Endothelial cell of umbilical vein (primary cell): ENCODE measurements around the gene H1-8. TPM values are rescaled to one million over a fixed set of nuclear protein-coding genes. Genes with fewer than 3 reads are reported as not detected.

Experiments used
- BruUV-seq: library from RNA; stranded (reverse); fragments of 400-500 nt; replicated peaks from 2 replicates; lab custom pipeline; 2021; lab: Mats Ljungman, UMichigan
- CTCF ChIA-PET: fragments of 300-600, 350-600 bp; sonication (Branson Sonifier 250); formaldehyde crosslinking; loops from one replicate; lab custom pipeline; 2021; ENCODE audit warnings: antibody characterized with exemption, inconsistent platforms; lab: Charles Lee
- POLR2A ChIA-PET: fragments of 300-600, 350-600 bp; sonication (Branson Sonifier 250); formaldehyde crosslinking; loops from one replicate; lab custom pipeline; 2021; ENCODE audit warnings: antibody characterized with exemption, inconsistent platforms; lab: Charles Lee
- DNase-seq: peaks from one replicate; pipeline ENCODE4 v3.0.0-alpha.2; 2011; ENCODE audit warnings: low read depth, low spot score
- FAIRE-seq: peaks from 2 replicates; lab custom pipeline; 2011; peaks lifted over from hg19 to GRCh38; lab: Jason Lieb, UNC
- H2AFZ ChIP-seq: 2 replicates; pipeline ENCODE4 v1.6.0; 2012; ENCODE audit warnings: low read depth, low read length, control low read depth, inconsistent platforms
- H3K27ac ChIP-seq: 2 replicates; pipeline ENCODE4 v1.5.1; 2011; ENCODE audit warnings: low read depth, mild to moderate bottlenecking, control low read depth, low read length, moderate library complexity; ENCODE audit not compliant: insufficient read depth
- H3K27me3 ChIP-seq, 2 experiments: 2 replicates each; pipeline versions ENCODE4 v1.6.0 to v1.6.1; 2011; ENCODE audit warnings: low read length in 2 of 2, mixed read lengths in 1 of 2; ENCODE audit not compliant: control insufficient read depth in 2 of 2, insufficient read depth in 2 of 2
- H3K36me3 ChIP-seq, 2 experiments: 2 replicates in 1 of 2; 3 replicates in 1 of 2; pipeline ENCODE4 v1.5.1; 2011; ENCODE audit warnings: low read length in 2 of 2, mild to moderate bottlenecking in 1 of 2, moderate library complexity in 1 of 2; ENCODE audit not compliant: control insufficient read depth in 2 of 2, insufficient read depth in 2 of 2; ENCODE audit errors: extremely low read depth in 1 of 2
- H3K4me1 ChIP-seq: 3 replicates; pipeline ENCODE4 v1.5.1; 2011; ENCODE audit warnings: mild to moderate bottlenecking, low read length; ENCODE audit not compliant: control insufficient read depth, insufficient read depth; ENCODE audit errors: extremely low read depth
- H3K4me2 ChIP-seq: 2 replicates; pipeline ENCODE4 v1.6.1; 2011; ENCODE audit warnings: low read length, control low read depth, mixed read lengths; ENCODE audit not compliant: insufficient read depth
- H3K4me3 ChIP-seq, 3 experiments: fragments of 200-600 bp in 1 of 3; sonication (generic), shearing (Covaris generic) in 1 of 3; replicated peaks in 1 of 3; 2 replicates each; pipeline ENCODE4 v1.5.1; 2011 to 2016; ENCODE audit warnings: control low read depth in 3 of 3, low read length in 3 of 3, mild to moderate bottlenecking in 2 of 3, inconsistent platforms in 1 of 3, low read depth in 1 of 3, moderate library complexity in 1 of 3; ENCODE audit not compliant: insufficient read depth in 1 of 3
- H3K79me2 ChIP-seq: 2 replicates; pipeline ENCODE4 v1.6.0; 2012; ENCODE audit warnings: low read length, inconsistent platforms; ENCODE audit not compliant: control insufficient read depth, insufficient read depth
- H3K9ac ChIP-seq: replicated peaks from 2 replicates; pipeline ENCODE3; 2011; ENCODE audit warnings: low read length, control low read depth; ENCODE audit not compliant: insufficient read depth; ENCODE audit errors: extremely low read depth
- H3K9me1 ChIP-seq: replicated peaks from 3 replicates; pipeline ENCODE4 v1.6.0; 2011; ENCODE audit warnings: mild to moderate bottlenecking, low read length; ENCODE audit not compliant: control insufficient read depth, insufficient read depth; ENCODE audit errors: extremely low read depth
- H3K9me3 ChIP-seq: replicated peaks from 2 replicates; pipeline ENCODE4 v1.5.1; 2012; ENCODE audit warnings: low read length, inconsistent platforms; ENCODE audit not compliant: control insufficient read depth, insufficient read depth
- H4K20me1 ChIP-seq: replicated peaks from 2 replicates; pipeline ENCODE3; 2011; ENCODE audit warnings: mild to moderate bottlenecking, low read length; ENCODE audit not compliant: control insufficient read depth, insufficient read depth; ENCODE audit errors: extremely low read depth
- EZH2 ChIP-seq: IDR thresholded peaks from 2 replicates; pipeline ENCODE4 v1.6.1; 2012; ENCODE audit warnings: borderline replicate concordance, low read depth, mild to moderate bottlenecking, moderate library complexity, low read length, inconsistent platforms; ENCODE audit not compliant: severe bottlenecking
- FOS ChIP-seq: IDR thresholded peaks from 2 replicates; pipeline ENCODE4 v1.6.1; 2011; ENCODE audit warnings: mild to moderate bottlenecking, low read length, moderate library complexity, borderline replicate concordance; ENCODE audit not compliant: insufficient read depth
- GATA2 ChIP-seq: IDR thresholded peaks from 2 replicates; pipeline ENCODE4 v1.7.0; 2011; ENCODE audit warnings: low read depth, mild to moderate bottlenecking, moderate library complexity, mixed read lengths, low read length; ENCODE audit not compliant: insufficient read length, insufficient read depth
- JUN ChIP-seq: IDR thresholded peaks from 2 replicates; pipeline ENCODE4 v1.6.1; 2011; ENCODE audit warnings: borderline replicate concordance, low read depth; ENCODE audit not compliant: insufficient read length, insufficient read depth
- MYC ChIP-seq: IDR thresholded peaks from one replicate; pipeline ENCODE4 v1.6.1; 2011; ENCODE audit warnings: mild to moderate bottlenecking, low read depth, low read length
- POLR2A ChIP-seq: IDR thresholded peaks from 2 replicates; pipeline ENCODE4 v1.6.1; 2012; ENCODE audit warnings: low read depth, mild to moderate bottlenecking, control low read depth, low read length
- POLR2AphosphoS5 ChIP-seq: IDR thresholded peaks from 2 replicates; pipeline ENCODE4 v1.6.1; 2012; ENCODE audit warnings: low read depth, mild to moderate bottlenecking, control low read depth, low read length, moderate library complexity; ENCODE audit not compliant: insufficient read depth
- dilution Hi-C: fragments of 300-500 bp; cut with MboI; formaldehyde crosslinking; loops from one replicate; pipeline ENCODE4 v1.15.0; 2019; ENCODE audit warnings: low sequenced_read_pairs; ENCODE audit not compliant: extremely low pct_ligation_motif_present
- intact Hi-C: fragments of 100-400 bp; cut with micrococcal nuclease; formaldehyde crosslinking; loops from one replicate; pipeline ENCODE4 v1.10.0; 2022
- polyA plus RNA-seq, 4 experiments: library from polyadenylated mRNA; depleted of rRNA in 3 of 4; stranded (reverse) in 3 of 4; unstranded in 1 of 4; fragments of >200 nt; gene quantifications; 2 replicates each; pipeline versions ENCODE4 v1.2.1 to v1.2.3, GENCODE V29; 2011 to 2012; ENCODE audit warnings: missing spikeins in 1 of 4
- total RNA-seq: library from RNA; stranded (reverse); gene quantifications from 2 replicates; pipeline ENCODE4 v1.2.3, GENCODE V29; 2021
- TF ChIP-seq, protein P1 (sequence below), 2 donors: IDR thresholded peaks; 1 replicate in 1 of 2; 2 replicates in 1 of 2; pipeline ENCODE4 v1.5.1; 2011; ENCODE audit warnings: low read length in 2 of 2, mild to moderate bottlenecking in 2 of 2, moderate library complexity in 2 of 2, control low read depth in 1 of 2, inconsistent platforms in 1 of 2, low read depth in 1 of 2; ENCODE audit not compliant: insufficient read depth in 1 of 2; ENCODE audit errors: extremely low read depth in 1 of 2
- TF ChIP-seq, protein P2 (sequence below): IDR thresholded peaks from 2 replicates; pipeline ENCODE4 v1.6.1; 2011; ENCODE audit not compliant: insufficient read depth, insufficient read length

H1-8 gene
- total and polyA plus RNA-seq, 2 donors (not counting 3 experiments of a cell fraction or from before 2014, with no cell fraction given) = not detected

DNA sequence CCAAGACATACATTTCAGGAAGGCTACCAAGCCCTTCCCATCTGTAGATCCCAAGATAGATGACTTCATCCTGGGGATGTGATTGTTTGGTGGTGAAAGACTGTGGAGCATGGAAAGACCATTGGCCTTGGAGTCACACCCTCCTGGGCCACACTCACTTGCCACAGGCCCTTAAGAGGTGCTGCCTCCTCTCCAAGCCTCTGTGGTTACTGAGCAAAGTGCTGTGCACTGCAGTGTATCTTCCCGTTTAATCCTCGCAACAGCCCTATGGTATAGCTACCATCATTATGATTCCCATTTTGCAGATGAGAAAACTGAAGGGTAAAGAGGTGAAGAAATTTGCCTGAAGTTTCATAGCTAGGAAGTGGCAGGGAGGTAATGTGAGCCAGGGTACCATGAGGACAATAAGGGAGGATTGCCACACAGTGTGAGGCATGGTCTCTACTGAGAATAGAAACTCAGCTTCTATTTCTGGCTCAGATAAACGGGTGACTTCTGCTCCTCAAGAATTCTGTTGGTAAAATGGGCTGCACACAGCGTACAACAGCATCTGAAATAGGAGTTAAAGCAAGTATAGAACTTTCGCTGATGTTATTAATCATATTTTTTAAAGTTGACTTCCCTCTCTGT lies 38.4 kb upstream of the H1-8 start:
- H3K27ac ChIP-seq = no peak overlapping the region
- POLR2A ChIA-PET = no interaction called here
- FAIRE-seq = no peak

More for the DNA sequence above, 38.4 kb upstream of the H1-8 start:
- Histone ChIP-seq H3K4me2 (no peak overlapping the region), H3K4me1 (peaks cover 13% of the 10 kb centered on the region), H3K4me3 (no peak overlapping the region), H3K9ac (no peak overlapping the region), H3K9me1 (no peaks in the 10 kb centered on the region), H3K27me3 (no peaks in the 10 kb centered on the region), H2AFZ (no peak overlapping the region), H3K9me3 (no peaks in the 10 kb centered on the region), H3K79me2 (no peaks in the 10 kb centered on the region), H4K20me1 (no peaks in the 10 kb centered on the region), H3K36me3 (peaks cover 0 to 11% of the 10 kb centered on the region in 2 experiments)
- DNase-seq = no peak
- TF ChIP-seq GATA2 (no peak), FOS (no peak), POLR2AphosphoS5 (no peak), EZH2 (no peak), POLR2A (no peak), MYC (no peak), JUN (no peak)
- TF ChIP-seq, protein P1, sequence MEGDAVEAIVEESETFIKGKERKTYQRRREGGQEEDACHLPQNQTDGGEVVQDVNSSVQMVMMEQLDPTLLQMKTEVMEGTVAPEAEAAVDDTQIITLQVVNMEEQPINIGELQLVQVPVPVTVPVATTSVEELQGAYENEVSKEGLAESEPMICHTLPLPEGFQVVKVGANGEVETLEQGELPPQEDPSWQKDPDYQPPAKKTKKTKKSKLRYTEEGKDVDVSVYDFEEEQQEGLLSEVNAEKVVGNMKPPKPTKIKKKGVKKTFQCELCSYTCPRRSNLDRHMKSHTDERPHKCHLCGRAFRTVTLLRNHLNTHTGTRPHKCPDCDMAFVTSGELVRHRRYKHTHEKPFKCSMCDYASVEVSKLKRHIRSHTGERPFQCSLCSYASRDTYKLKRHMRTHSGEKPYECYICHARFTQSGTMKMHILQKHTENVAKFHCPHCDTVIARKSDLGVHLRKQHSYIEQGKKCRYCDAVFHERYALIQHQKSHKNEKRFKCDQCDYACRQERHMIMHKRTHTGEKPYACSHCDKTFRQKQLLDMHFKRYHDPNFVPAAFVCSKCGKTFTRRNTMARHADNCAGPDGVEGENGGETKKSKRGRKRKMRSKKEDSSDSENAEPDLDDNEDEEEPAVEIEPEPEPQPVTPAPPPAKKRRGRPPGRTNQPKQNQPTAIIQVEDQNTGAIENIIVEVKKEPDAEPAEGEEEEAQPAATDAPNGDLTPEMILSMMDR (IDR thresholded peaks at IDR 0.05; ENCODE audit: extremely low read depth in 1 of 2, insufficient read depth in 1 of 2, low read depth in 1 of 2, low read length in 2 of 2) = no peak
- TF ChIP-seq, protein P2, sequence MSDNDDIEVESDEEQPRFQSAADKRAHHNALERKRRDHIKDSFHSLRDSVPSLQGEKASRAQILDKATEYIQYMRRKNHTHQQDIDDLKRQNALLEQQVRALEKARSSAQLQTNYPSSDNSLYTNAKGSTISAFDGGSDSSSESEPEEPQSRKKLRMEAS = no peak
- dilution Hi-C loops (no loop called here), intact Hi-C loops (no loop called here)
- no TSS peak for BruUV-seq
- CTCF ChIA-PET = interaction anchor here (1.2 to 2.0 kb wide), 2 partner anchors 32 to 48 kb away, joined by 3 to 4 read pairs; no protein-coding TSS in a partner anchor
